Urinary bladder (tissue), 4 donors: Measurements from ENCODE around the gene TAF9B. TPM values are rescaled to one million over a fixed set of nuclear protein-coding genes. Genes with fewer than 3 reads are reported as not detected.
"Not testable (repeated sequence)": the region's sequence is repeated elsewhere in the genome, so short reads cannot be mapped to it uniquely, and the experiment has no call there.

Experiments used
- DNase-seq: peaks from one replicate; pipeline ENCODE4 v3.0.0-alpha.2; 2015; ENCODE audit errors: extremely low spot score
- H3K27ac ChIP-seq: one replicate; pipeline ENCODE4 v1.5.1; 2013; ENCODE audit warnings: low read depth, mild to moderate bottlenecking, moderate library complexity
- H3K36me3 ChIP-seq: one replicate; pipeline ENCODE4 v1.6.1; 2013; ENCODE audit warnings: mild to moderate bottlenecking, moderate library complexity; ENCODE audit not compliant: insufficient read depth
- H3K4me1 ChIP-seq: one replicate; pipeline ENCODE4 v1.6.1; 2013; ENCODE audit warnings: mild to moderate bottlenecking, moderate library complexity; ENCODE audit not compliant: insufficient read depth
- H3K4me3 ChIP-seq: one replicate; pipeline ENCODE4 v1.5.1; 2013; ENCODE audit warnings: low read depth, low read length
- WGBS: extraction: QIAGEN DNeasy Blood & Tissue Kit; methylation state at CpG from one replicate; pipeline ENCODE4 v1.1.7; 2013; 5-methylcytosine and 5-hydroxymethylcytosine counted together
- polyA plus RNA-seq: library from polyadenylated mRNA; stranded (reverse); fragments of 200-250 nt; gene quantifications from one replicate; pipeline ENCODE4 v1.2.3, GENCODE V29; 2013
- total RNA-seq: library from RNA; depleted of rRNA; stranded (reverse); fragments of >200 nt; gene quantifications from one replicate; pipeline ENCODE4 v1.2.3, GENCODE V29; 2014
- donor health status: healthy with polysubstance abuse.
- donor health status: healthy.

Gene TAF9B
- total and polyA plus RNA-seq, 2 donors = 22.0 to 41.0 TPM

DNA sequence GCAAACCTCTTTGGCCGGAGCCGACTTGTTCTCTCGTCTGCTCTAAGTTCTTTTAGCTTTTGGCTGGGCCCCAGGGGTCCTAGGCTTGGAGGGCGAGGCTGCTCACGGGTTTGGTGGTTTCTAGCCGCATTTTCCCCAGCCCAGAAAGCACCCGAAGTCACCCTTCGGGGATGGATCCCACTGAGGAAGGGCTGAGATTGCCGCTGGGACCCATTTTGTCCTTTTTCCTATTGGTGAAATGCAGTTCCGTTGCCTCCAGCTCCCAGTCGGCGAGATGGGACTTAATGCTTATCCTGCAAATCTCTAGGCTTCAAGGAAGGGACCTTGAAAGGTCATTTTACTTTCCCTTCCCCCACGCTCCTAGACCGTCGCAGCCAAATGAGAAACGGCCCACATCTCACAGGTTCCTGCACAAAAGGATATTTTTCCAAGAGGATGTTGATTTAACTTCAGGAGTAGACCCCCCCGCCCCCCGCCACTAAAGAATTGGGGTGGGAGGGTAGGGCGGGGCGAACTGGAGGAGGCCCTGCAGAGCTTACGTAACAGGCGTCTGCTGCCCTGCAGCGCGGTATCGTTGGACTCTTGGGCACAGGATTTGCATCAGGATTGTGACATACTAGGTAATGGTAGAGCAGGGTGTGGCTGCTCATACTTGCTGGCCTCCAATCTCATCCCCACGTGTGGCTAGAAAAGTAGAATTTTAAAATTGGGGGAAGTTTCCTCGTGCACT, 34.8 kb downstream of the TAF9B start:
- Histone ChIP-seq H3K4me1 (no peaks in the 10 kb centered on the region), H3K36me3 (no peaks in the 10 kb centered on the region), H3K4me3 (peak overlapping the region; percentile 75), H3K27ac (peak overlapping the region; percentile 97)
- WGBS = under 1% methylated on average over 27 of the region's 27 CpGs
- no peak for DNase-seq

DNA sequence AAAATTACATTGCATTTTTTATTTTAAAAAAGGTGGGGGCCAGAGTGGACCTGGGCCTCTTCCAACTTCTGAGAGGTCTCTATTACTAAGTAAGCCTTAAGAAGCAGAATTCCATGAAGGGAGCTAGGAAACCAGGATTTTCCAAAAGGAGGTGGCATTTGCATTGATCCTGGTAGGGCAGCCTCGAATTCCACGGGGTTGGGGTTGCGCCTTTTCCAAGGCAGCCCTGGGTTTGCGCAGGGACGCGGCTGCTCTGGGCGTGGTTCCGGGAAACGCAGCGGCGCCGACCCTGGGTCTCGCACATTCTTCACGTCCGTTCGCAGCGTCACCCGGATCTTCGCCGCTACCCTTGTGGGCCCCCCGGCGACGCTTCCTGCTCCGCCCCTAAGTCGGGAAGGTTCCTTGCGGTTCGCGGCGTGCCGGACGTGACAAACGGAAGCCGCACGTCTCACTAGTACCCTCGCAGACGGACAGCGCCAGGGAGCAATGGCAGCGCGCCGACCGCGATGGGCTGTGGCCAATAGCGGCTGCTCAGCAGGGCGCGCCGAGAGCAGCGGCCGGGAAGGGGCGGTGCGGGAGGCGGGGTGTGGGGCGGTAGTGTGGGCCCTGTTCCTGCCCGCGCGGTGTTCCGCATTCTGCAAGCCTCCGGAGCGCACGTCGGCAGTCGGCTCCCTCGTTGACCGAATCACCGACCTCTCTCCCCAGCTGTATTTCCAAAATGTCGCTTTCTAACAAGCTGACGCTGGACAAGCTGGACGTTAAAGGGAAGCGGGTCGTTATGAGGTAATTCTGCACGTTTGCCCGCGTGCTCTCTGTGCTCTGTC, 35.6 kb downstream of the TAF9B start, which contains the start of gene PGK1:
PGK1 (plus strand) TSS at position 626 of the 824 bp plus-strand sequence; CDS start at position 719, 93 bp downstream.
- H3K27ac ChIP-seq = peak within 1 kb of the TSS; percentile 97
- peak within 1 kb of the TSS; percentile 75 for H3K4me3 ChIP-seq
- WGBS = 0% methylated on average over 71 of the region's 72 CpGs

DNA sequence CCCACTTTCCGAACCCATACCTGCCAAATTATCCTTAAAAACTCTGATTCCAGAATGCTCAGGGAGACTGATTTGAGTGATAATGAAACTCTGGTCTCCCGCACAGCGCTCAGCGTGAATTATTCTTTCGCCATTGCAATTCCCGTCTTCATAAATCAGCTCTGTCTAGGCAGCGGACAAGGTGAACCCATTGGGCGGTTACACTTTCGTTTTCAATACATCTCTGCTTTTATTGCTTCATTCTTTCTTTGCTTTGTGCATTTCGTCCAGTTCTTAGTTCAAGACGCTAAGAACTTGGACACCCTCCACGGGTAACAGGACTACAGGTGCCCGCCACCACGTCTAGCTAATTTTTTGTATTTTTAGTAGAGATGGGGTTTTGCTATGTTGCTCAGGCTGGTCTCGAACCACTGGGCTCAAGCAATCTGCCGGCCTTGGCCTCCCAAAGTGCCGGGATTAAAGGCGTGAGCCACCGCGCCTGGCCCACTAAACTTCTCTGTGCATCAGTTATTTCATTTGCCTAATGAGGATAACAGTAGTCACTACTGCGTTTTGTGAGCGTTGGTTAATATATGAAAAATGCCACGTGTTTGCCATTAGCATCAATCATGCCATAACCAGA, 36.3 kb downstream of the TAF9B start:
- H3K4me1 ChIP-seq = no peaks in the 10 kb centered on the region
- no peaks in the 10 kb centered on the region for H3K36me3 ChIP-seq
- no peak for DNase-seq
- 82% methylated on average over 23 of the region's 23 CpGs for WGBS
- no peak overlapping the region for H3K27ac ChIP-seq
- peak overlapping the region; percentile 28 for H3K4me3 ChIP-seq

More for the DNA sequence above, 35.6 kb downstream of the TAF9B start, which contains the start of gene PGK1:
- Histone ChIP-seq H3K4me1 (no peaks in the 10 kb centered on the region), H3K36me3 (no peaks in the 10 kb centered on the region)
- DNase-seq = peak; percentile 83

DNA sequence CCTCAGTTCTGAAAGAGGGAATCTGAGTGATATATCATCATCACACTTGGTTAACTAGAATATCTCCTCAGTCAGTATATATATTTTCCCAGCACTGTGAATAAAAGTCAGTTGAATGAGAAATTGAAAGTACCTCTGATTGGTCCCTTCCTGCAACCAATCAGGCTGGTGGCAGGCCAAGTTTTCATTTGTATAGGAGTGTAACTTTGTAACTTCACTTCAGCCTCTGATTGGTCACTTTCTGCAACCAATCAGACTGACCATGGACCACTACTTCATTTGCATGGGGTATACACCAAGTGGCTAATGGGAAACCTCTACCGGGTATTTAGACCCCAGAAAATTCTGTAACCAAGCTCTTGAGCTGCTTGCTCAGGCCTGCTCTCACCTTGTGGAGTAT, 37.4 kb downstream of the TAF9B start:
- WGBS = 26% methylated on average over 1 of the region's 1 CpG
- DNase-seq = no peak
- Histone ChIP-seq H3K4me1 (no peaks in the 10 kb centered on the region), H3K4me3 (no peak overlapping the region), H3K27ac (no peak overlapping the region), H3K36me3 (no peaks in the 10 kb centered on the region)

DNA sequence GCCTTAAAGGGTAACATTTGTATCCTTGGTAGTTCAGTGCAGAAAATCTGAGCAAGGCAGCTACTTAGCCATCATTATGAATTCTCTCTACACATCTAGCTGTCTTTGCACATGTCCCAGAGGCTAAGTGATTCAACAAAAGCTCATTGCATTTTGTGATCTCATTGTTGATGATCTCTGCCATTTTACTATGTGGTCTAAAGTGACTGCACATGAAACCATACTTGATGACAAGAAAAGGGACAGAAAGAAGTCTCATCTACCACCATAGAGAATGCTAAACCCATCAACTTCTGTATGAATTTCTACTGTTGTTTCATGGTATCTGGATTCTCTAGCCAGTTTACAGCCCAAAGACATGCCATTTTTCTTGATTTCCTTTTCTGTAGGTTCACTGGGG, 41.3 kb downstream of the TAF9B start:
- no peak for DNase-seq
- no peaks in the 10 kb centered on the region for H3K4me1 ChIP-seq
- H3K27ac ChIP-seq = no peak overlapping the region
- H3K36me3 ChIP-seq = no peaks in the 10 kb centered on the region
- no peak overlapping the region for H3K4me3 ChIP-seq

DNA sequence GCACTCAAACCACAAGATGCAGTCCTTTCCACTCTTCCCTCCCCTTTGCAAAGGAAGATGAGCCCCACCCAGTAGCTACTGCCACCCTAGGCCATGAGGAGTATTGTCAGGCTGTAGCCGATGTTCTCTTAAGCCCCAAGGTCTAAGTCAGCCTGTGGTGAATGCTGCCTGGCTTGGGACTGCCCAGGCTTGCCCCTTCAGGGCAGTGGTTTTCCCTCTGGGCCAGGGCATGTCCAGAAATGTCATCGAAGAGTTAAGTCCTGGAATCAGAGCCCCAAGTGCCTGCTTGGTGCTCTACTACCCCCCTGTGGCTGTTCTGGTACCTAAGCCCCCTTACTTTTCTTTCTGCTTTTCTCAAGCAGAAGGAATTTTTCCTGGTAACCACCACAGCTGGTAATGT, 47.2 kb downstream of the TAF9B start:
- H3K36me3 ChIP-seq = no peaks in the 10 kb centered on the region
- H3K4me1 ChIP-seq = no peaks in the 10 kb centered on the region
- H3K4me3 ChIP-seq = no peak overlapping the region
- no peak for DNase-seq
- 23% methylated on average over 2 of the region's 2 CpGs for WGBS
- H3K27ac ChIP-seq = no peak overlapping the region

DNA sequence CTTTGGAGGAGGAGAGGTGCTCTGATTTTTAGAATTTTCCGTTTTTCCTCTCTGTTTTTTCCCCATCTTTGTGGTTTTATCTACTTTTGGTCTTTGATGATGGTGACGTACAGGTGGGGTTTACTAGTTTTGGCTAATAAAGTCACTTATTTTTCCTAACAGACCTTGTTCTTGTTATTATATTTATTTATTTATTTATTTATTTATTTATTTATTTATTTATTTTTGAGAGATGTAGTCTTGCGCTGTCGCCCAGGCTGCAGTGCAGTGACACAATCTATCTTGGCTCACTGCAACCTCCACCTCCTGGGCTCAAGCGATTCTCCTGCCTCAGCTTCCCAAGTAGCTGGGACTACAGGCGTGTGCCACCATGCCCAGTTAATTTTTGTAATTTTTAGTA, 58.0 kb downstream of the TAF9B start:
- H3K4me1 ChIP-seq, DNase-seq, H3K36me3 ChIP-seq, H3K4me3 ChIP-seq, H3K27ac ChIP-seq: not testable (repeated sequence)
- 96% methylated on average over 6 of the region's 6 CpGs for WGBS

Other genes with a start within 250 kb of the TAF9B start
- gene MAGT1, start 244.2 kb downstream of the TAF9B start, total RNA-seq = 108 TPM
- gene MAGT1, start 244.2 kb downstream of the TAF9B start, polyA plus RNA-seq = 24.7 TPM
- gene COX7B, start 240.2 kb downstream of the TAF9B start, total RNA-seq = 350 TPM
- gene COX7B, start 240.2 kb downstream of the TAF9B start, polyA plus RNA-seq = 645 TPM
- 29.6 TPM for gene ATP7A, start 229.0 kb downstream of the TAF9B start, total RNA-seq
- 5.1 TPM for gene ATP7A, start 229.0 kb downstream of the TAF9B start, polyA plus RNA-seq
- gene PGAM4, start 170.0 kb downstream of the TAF9B start, total RNA-seq = not detected
- 0.13 TPM for gene PGAM4, start 170.0 kb downstream of the TAF9B start, polyA plus RNA-seq
- gene PGK1, start 35.4 kb downstream of the TAF9B start, total RNA-seq = 101 TPM
- 205 TPM for gene PGK1, start 35.4 kb downstream of the TAF9B start, polyA plus RNA-seq
- 12.9 TPM for gene CYSLTR1, start 188.0 kb upstream of the TAF9B start, total RNA-seq
- 1.7 TPM for gene CYSLTR1, start 188.0 kb upstream of the TAF9B start, polyA plus RNA-seq